ENCODE results near the gene HIVEP1. TPM values are rescaled to one million over a fixed set of nuclear protein-coding genes. Genes with fewer than 3 reads are reported as not detected.
A peak's percentile ranks its signal among the peaks of the same experiment; 100 is the strongest.

HIVEP1 gene
- total RNA-seq, 1 donor from 2014 or later: 48.9 TPM

GRCh38 chr6:12112540-12113189 lies 100.6 kb downstream of the HIVEP1 start:
- Histone ChIP-seq H3K9me3 (ENCODE audit: insufficient read depth, low read depth, low read length) (no peaks in the 10 kb centered on the region), H3K4me1 (ENCODE audit: insufficient read depth, low read length) (peaks cover 17% of the 10 kb centered on the region), H3K27me3 (ENCODE audit: insufficient read depth, low read length) (no peaks in the 10 kb centered on the region), H3K4me3 (ENCODE audit: insufficient read depth, low read depth, low read length) (peak overlapping the region; percentile 34), H4K20me1 (ENCODE audit: insufficient read depth, low read length) (peaks cover 9% of the 10 kb centered on the region), H3K4me2 (ENCODE audit: low read length) (peak overlapping the region; percentile 79), H3K79me2 (ENCODE audit: insufficient read depth, low read length) (peaks cover 20% of the 10 kb centered on the region), H3K27ac (ENCODE audit: low read depth, low read length) (peak overlapping the region; percentile 68), H2AFZ (ENCODE audit: low read depth, low read length) (no peak overlapping the region), H3K36me3 (ENCODE audit: insufficient read depth, low read length) (peaks cover 3% of the 10 kb centered on the region), H3K9ac (ENCODE audit: low read length) (peak overlapping the region; percentile 64)
- Mint-ChIP-seq H3K36me3 (ENCODE audit: low read depth, unreplicated experiment) (peaks cover 18% of the 10 kb centered on the region), H3K4me3 (ENCODE audit: unreplicated experiment) (no peak overlapping the region), H3K9me3 (ENCODE audit: unreplicated experiment) (peaks cover 1% of the 10 kb centered on the region), H3K27me3 (ENCODE audit: low read depth, unreplicated experiment) (no peaks in the 10 kb centered on the region), H3K4me1 (ENCODE audit: low read depth, unreplicated experiment) (peaks cover 25% of the 10 kb centered on the region), H3K27ac (ENCODE audit: unreplicated experiment) (peak overlapping the region; percentile 75)
- DNase-seq (ENCODE audit: low read depth) (no peak), FAIRE-seq (no peak)
- TF ChIP-seq EZH2 (IDR thresholded peaks at IDR 0.05; ENCODE audit: insufficient read depth, low read length): no peak
- TF ChIP-seq CTCF (IDR thresholded peaks at IDR 0.05; ENCODE audit: insufficient read depth, low read depth, low read length): no peak

GRCh38 chr6:12113190-12113577 lies 101.1 kb downstream of the HIVEP1 start:
- Mint-ChIP-seq H3K4me3 (ENCODE audit: unreplicated experiment) (no peak overlapping the region), H3K27me3 (ENCODE audit: low read depth, unreplicated experiment) (no peaks in the 10 kb centered on the region), H3K27ac (ENCODE audit: unreplicated experiment) (peak overlapping the region; percentile 75), H3K4me1 (ENCODE audit: low read depth, unreplicated experiment) (peaks cover 25% of the 10 kb centered on the region), H3K36me3 (ENCODE audit: low read depth, unreplicated experiment) (peaks cover 16% of the 10 kb centered on the region), H3K9me3 (ENCODE audit: unreplicated experiment) (peaks cover 1% of the 10 kb centered on the region)
- Histone ChIP-seq H3K36me3 (ENCODE audit: insufficient read depth, low read length) (peaks cover 3% of the 10 kb centered on the region), H3K9me3 (ENCODE audit: insufficient read depth, low read depth, low read length) (no peaks in the 10 kb centered on the region), H3K27ac (ENCODE audit: low read depth, low read length) (peak overlapping the region; percentile 68), H3K79me2 (ENCODE audit: insufficient read depth, low read length) (peaks cover 20% of the 10 kb centered on the region), H4K20me1 (ENCODE audit: insufficient read depth, low read length) (peaks cover 9% of the 10 kb centered on the region), H2AFZ (ENCODE audit: low read depth, low read length) (peak overlapping the region; percentile 25), H3K4me3 (ENCODE audit: insufficient read depth, low read depth, low read length) (peak overlapping the region; percentile 34), H3K9ac (ENCODE audit: low read length) (peak overlapping the region; percentile 64), H3K27me3 (ENCODE audit: insufficient read depth, low read length) (no peaks in the 10 kb centered on the region), H3K4me1 (ENCODE audit: insufficient read depth, low read length) (peaks cover 17% of the 10 kb centered on the region), H3K4me2 (ENCODE audit: low read length) (peak overlapping the region; percentile 79)
- DNase-seq (ENCODE audit: low read depth) (peak; percentile 94), FAIRE-seq (peak; percentile 95)
- TF ChIP-seq EZH2 (IDR thresholded peaks at IDR 0.05; ENCODE audit: insufficient read depth, low read length) (no peak), CTCF (IDR thresholded peaks at IDR 0.05; ENCODE audit: insufficient read depth, low read depth, low read length) (no peak)

- Mint-ChIP-seq H3K27me3 (ENCODE audit: low read depth, unreplicated experiment) (no peaks in the 10 kb centered on the region), H3K4me1 (ENCODE audit: low read depth, unreplicated experiment) (peaks cover 27% of the 10 kb centered on the region), H3K9me3 (ENCODE audit: unreplicated experiment) (peaks cover 1% of the 10 kb centered on the region), H3K36me3 (ENCODE audit: low read depth, unreplicated experiment) (peaks cover 18% of the 10 kb centered on the region), H3K27ac (ENCODE audit: unreplicated experiment) (peak overlapping the region; percentile 56), H3K4me3 (ENCODE audit: unreplicated experiment) (no peak overlapping the region)
- no peak overlapping the region for H2AFZ ChIP-seq (ENCODE audit: low read depth, low read length)
- no peak overlapping the region for H3K4me2 ChIP-seq (ENCODE audit: low read length)
- H3K4me1 ChIP-seq (ENCODE audit: insufficient read depth, low read length): peaks cover 17% of the 10 kb centered on the region
- H3K4me3 ChIP-seq (ENCODE audit: insufficient read depth, low read depth, low read length): no peak overlapping the region
- no peak for FAIRE-seq
- no peaks in the 10 kb centered on the region for H3K9me3 ChIP-seq (ENCODE audit: insufficient read depth, low read depth, low read length)
- TF ChIP-seq CTCF (IDR thresholded peaks at IDR 0.05; ENCODE audit: insufficient read depth, low read depth, low read length): no peak
- TF ChIP-seq EZH2 (IDR thresholded peaks at IDR 0.05; ENCODE audit: insufficient read depth, low read length): no peak
- H4K20me1 ChIP-seq (ENCODE audit: insufficient read depth, low read length): peaks cover 9% of the 10 kb centered on the region
- peaks cover 3% of the 10 kb centered on the region for H3K36me3 ChIP-seq (ENCODE audit: insufficient read depth, low read length)
- H3K9ac ChIP-seq (ENCODE audit: low read length): no peak overlapping the region
- DNase-seq (ENCODE audit: low read depth): no peak
- H3K27me3 ChIP-seq (ENCODE audit: insufficient read depth, low read length): no peaks in the 10 kb centered on the region
- H3K27ac ChIP-seq (ENCODE audit: low read depth, low read length): no peak overlapping the region
- peaks cover 20% of the 10 kb centered on the region for H3K79me2 ChIP-seq (ENCODE audit: insufficient read depth, low read length)
Observed at GRCh38 chr6:12114055-12114503, 102.0 kb downstream of the HIVEP1 start.
